ENCODE measurements around the gene SRPK2.
"Not testable (repeated sequence)": the region's sequence is repeated elsewhere in the genome, so short reads cannot be mapped to it uniquely, and the experiment has no call there.

Gene SRPK2

GRCh38 chr7:105295596-105296352, 92.9 kb downstream of the SRPK2 start:
- no peak overlapping the region for H3K4me3 ChIP-seq (ENCODE audit: low read depth, low read length)
- DNase-seq (ENCODE audit: low read depth): no peak
- TF ChIP-seq CTCF (conservative IDR thresholded peaks at IDR 0.05; ENCODE audit: low read depth, low read length): no peak

GRCh38 chr7:105294482-105294881, 94.2 kb downstream of the SRPK2 start:
- not testable (repeated sequence) for H3K4me3 ChIP-seq (ENCODE audit: low read depth, low read length); DNase-seq (ENCODE audit: low read depth)

- no peak for TF ChIP-seq CTCF (conservative IDR thresholded peaks at IDR 0.05; ENCODE audit: low read depth, low read length)
- no peak overlapping the region for H3K4me3 ChIP-seq (ENCODE audit: low read depth, low read length)
- DNase-seq (ENCODE audit: low read depth): no peak
These were observed 99.0 kb downstream of the SRPK2 start for GRCh38 chr7:105289704-105290103.

- no peak overlapping the region for H3K4me3 ChIP-seq (ENCODE audit: low read depth, low read length)
- DNase-seq (ENCODE audit: low read depth): no peak
- no peak for TF ChIP-seq CTCF (conservative IDR thresholded peaks at IDR 0.05; ENCODE audit: low read depth, low read length)
These were observed 102.3 kb downstream of the SRPK2 start for GRCh38 chr7:105286441-105286840.

GRCh38 chr7:105285118-105285874, 103.4 kb downstream of the SRPK2 start:
- TF ChIP-seq CTCF (conservative IDR thresholded peaks at IDR 0.05; ENCODE audit: low read depth, low read length): no peak
- H3K4me3 ChIP-seq (ENCODE audit: low read depth, low read length): no peak overlapping the region
- no peak for DNase-seq (ENCODE audit: low read depth)

GRCh38 chr7:105284014-105284413, 104.7 kb downstream of the SRPK2 start:
- no peak for DNase-seq (ENCODE audit: low read depth)
- H3K4me3 ChIP-seq (ENCODE audit: low read depth, low read length): no peak overlapping the region
- no peak for TF ChIP-seq CTCF (conservative IDR thresholded peaks at IDR 0.05; ENCODE audit: low read depth, low read length)

GRCh38 chr7:105281966-105282365, 106.8 kb downstream of the SRPK2 start:
- TF ChIP-seq CTCF (conservative IDR thresholded peaks at IDR 0.05; ENCODE audit: low read depth, low read length): no peak
- no peak overlapping the region for H3K4me3 ChIP-seq (ENCODE audit: low read depth, low read length)
- no peak for DNase-seq (ENCODE audit: low read depth)

All from choroid plexus epithelial cell (primary cell).